Keratinocyte (primary cell): ENCODE measurements around the gene PPP2R5C.

Experiments used
- EZH2 ChIP-seq: IDR thresholded peaks from one replicate; pipeline ENCODE4 v1.6.1; 2012; ENCODE audit warnings: inconsistent platforms, mild to moderate bottlenecking, low read length, moderate library complexity
- TF ChIP-seq, protein P1 (sequence below), 3 experiments: IDR thresholded peaks in 1 of 3; conservative IDR thresholded peaks in 1 of 3; optimal IDR thresholded peaks in 1 of 3; 2 replicates in 2 of 3; 3 replicates in 1 of 3; pipeline versions ENCODE3 to v1.5.1; 2011; ENCODE audit warnings: low read length in 3 of 3, mild to moderate bottlenecking in 3 of 3, moderate library complexity in 2 of 3, control low read depth in 1 of 3, inconsistent platforms in 1 of 3; ENCODE audit not compliant: insufficient read depth in 2 of 3; ENCODE audit errors: extremely low read depth in 1 of 3

DNA sequence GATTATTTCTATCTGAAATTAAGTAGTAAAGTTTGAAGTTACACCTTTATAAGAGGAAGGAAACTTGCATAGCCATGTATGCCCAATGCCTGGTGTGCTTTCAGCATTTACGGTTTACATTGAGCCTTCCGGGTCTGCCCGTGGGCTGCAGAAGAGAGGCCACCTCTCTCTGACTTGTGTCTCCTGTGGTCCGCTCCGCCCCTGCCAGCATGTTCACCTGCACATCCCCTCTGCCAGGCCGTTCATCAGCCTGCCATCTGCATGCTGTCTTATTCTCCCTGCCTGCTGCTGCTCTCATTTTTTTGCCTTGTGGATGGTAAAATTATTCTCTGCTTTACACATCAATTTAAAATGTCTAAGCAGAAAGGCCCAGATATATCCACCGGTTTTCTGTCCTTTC, 161.4 kb downstream of the PPP2R5C start:
- TF ChIP-seq, protein P1, sequence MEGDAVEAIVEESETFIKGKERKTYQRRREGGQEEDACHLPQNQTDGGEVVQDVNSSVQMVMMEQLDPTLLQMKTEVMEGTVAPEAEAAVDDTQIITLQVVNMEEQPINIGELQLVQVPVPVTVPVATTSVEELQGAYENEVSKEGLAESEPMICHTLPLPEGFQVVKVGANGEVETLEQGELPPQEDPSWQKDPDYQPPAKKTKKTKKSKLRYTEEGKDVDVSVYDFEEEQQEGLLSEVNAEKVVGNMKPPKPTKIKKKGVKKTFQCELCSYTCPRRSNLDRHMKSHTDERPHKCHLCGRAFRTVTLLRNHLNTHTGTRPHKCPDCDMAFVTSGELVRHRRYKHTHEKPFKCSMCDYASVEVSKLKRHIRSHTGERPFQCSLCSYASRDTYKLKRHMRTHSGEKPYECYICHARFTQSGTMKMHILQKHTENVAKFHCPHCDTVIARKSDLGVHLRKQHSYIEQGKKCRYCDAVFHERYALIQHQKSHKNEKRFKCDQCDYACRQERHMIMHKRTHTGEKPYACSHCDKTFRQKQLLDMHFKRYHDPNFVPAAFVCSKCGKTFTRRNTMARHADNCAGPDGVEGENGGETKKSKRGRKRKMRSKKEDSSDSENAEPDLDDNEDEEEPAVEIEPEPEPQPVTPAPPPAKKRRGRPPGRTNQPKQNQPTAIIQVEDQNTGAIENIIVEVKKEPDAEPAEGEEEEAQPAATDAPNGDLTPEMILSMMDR (optimal IDR thresholded peaks at IDR 0.05 in 1 of 3, IDR thresholded peaks at IDR 0.05 in 1 of 3, conservative IDR thresholded peaks at IDR 0.05 in 1 of 3; ENCODE audit: extremely low read depth in 1 of 3, insufficient read depth in 2 of 3, low read length in 3 of 3) = no peak
- TF ChIP-seq EZH2 = no peak
